RWPE2 (cell line): ENCODE data around the gene APLP2.

Experiments
- ATAC-seq: fragments of 200-7000 bp; cut with Tn5 transposase; 3 replicates; pipeline ENCODE4 v1.9.1; 2021; ENCODE audit warnings: low read depth
- DNase-seq: peaks from one replicate; pipeline ENCODE4 v3.0.0-alpha.2; 2020; ENCODE audit warnings: low spot score
- H3K27ac ChIP-seq: fragments of 450-650 bp; 2 replicates; pipeline ENCODE4 v1.5.1; 2017; ENCODE audit warnings: mild to moderate bottlenecking; ENCODE audit not compliant: poor library complexity, severe bottlenecking
- H3K27me3 ChIP-seq: fragments of 250-450 bp; sonication (Bioruptor Pico); 2 replicates; pipeline ENCODE4 v1.5.1; 2021; ENCODE audit warnings: mild to moderate bottlenecking, moderate library complexity; ENCODE audit not compliant: insufficient read depth, poor library complexity, severe bottlenecking
- H3K36me3 ChIP-seq: fragments of 250-450 bp; sonication (Bioruptor Pico); 2 replicates; pipeline ENCODE4 v1.5.1; 2020; ENCODE audit warnings: low read depth, mild to moderate bottlenecking, moderate library complexity
- H3K4me1 ChIP-seq: fragments of 250-450 bp; sonication (Bioruptor Pico); 2 replicates; pipeline ENCODE4 v1.5.1; 2021; ENCODE audit warnings: mild to moderate bottlenecking, moderate library complexity; ENCODE audit not compliant: insufficient read depth, poor library complexity, severe bottlenecking
- H3K4me3 ChIP-seq: fragments of 250-450 bp; sonication (Bioruptor Pico); 2 replicates; pipeline ENCODE4 v1.5.1; 2021; ENCODE audit warnings: mild to moderate bottlenecking, moderate library complexity; ENCODE audit not compliant: severe bottlenecking
- H3K9me3 ChIP-seq: fragments of 250-450 bp; sonication (Bioruptor Pico); 2 replicates; pipeline ENCODE4 v1.5.1; 2021; ENCODE audit warnings: mild to moderate bottlenecking, moderate library complexity; ENCODE audit not compliant: severe bottlenecking
- TF ChIP-seq, protein P1 (sequence below): fragments of 450-650 bp; IDR thresholded peaks from one replicate; pipeline ENCODE4 v1.5.1; 2017; ENCODE audit warnings: mild to moderate bottlenecking, moderate library complexity; ENCODE audit not compliant: poor library complexity, severe bottlenecking

The APLP2 gene

DNA sequence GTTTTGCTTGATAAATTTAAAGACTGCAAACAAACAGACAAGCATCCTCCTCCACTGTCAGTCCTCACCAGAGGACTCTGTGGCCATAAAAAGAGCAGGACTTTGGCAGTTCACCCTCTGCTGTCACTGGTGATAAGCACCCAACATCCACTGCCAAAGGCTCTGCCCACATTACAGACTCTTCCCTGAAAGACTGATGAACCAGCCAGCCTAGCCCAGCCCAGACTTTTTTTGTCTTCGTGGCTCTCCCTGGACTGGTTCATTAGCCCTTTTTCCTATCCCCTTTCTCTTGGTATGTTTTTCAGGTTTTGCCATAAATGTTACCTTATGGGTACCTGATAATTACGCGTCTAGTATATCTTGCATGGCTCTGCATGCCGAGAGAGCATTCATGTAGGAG lies 104.9 kb downstream of the APLP2 start:
- TF ChIP-seq, protein P1, sequence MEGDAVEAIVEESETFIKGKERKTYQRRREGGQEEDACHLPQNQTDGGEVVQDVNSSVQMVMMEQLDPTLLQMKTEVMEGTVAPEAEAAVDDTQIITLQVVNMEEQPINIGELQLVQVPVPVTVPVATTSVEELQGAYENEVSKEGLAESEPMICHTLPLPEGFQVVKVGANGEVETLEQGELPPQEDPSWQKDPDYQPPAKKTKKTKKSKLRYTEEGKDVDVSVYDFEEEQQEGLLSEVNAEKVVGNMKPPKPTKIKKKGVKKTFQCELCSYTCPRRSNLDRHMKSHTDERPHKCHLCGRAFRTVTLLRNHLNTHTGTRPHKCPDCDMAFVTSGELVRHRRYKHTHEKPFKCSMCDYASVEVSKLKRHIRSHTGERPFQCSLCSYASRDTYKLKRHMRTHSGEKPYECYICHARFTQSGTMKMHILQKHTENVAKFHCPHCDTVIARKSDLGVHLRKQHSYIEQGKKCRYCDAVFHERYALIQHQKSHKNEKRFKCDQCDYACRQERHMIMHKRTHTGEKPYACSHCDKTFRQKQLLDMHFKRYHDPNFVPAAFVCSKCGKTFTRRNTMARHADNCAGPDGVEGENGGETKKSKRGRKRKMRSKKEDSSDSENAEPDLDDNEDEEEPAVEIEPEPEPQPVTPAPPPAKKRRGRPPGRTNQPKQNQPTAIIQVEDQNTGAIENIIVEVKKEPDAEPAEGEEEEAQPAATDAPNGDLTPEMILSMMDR = no peak
- Histone ChIP-seq H3K27me3 (no peaks in the 10 kb centered on the region), H3K36me3 (no peaks in the 10 kb centered on the region), H3K4me3 (no peak overlapping the region), H3K9me3 (no peaks in the 10 kb centered on the region), H3K27ac (no peak overlapping the region), H3K4me1 (peaks cover 19% of the 10 kb centered on the region)
- no peak for ATAC-seq
- no peak for DNase-seq

DNA sequence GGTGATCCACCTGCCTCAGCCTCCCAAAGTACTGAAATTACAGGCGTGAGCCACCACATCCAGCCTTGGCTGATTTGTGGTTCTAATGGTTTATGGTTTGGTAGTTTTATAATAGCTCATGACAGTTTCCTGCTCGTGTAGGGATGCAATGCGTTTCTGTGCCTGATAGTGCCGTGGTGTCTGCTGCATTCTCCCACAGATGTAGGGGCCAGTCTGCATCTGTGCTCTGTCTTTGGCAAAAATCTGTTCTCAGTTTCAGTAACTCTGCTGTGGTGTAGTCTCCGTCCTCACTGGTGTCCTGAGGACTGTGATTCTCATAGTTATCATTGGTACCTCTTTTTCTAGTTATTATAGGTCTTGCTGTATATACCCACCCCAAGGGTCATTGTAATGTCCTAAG lies 106.2 kb downstream of the APLP2 start:
- Histone ChIP-seq H3K9me3 (no peaks in the 10 kb centered on the region), H3K27me3 (no peaks in the 10 kb centered on the region), H3K36me3 (no peaks in the 10 kb centered on the region), H3K4me1 (peaks cover 26% of the 10 kb centered on the region), H3K27ac (no peak overlapping the region), H3K4me3 (no peak overlapping the region)
- ATAC-seq (no peak), DNase-seq (no peak)
- TF ChIP-seq, protein P1 = no peak

DNA sequence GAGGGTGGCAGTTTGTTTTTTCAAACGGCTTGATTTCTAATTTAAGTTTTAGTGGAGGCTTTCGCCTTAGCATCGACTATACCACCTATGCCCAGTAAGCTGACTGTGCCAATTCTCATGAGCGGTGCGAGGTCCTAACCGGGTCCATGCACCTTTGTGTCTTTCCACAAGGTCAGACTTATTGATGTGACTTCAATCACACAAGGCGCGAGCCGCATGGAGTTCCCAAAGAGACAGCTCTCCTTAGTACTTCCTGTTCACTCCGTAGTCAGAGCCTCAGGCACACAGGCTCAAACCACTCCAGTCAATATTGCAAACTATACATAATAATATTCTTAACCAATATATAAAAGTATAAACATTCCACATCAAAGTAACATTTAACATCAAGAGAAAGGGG lies 108.1 kb downstream of the APLP2 start:
- TF ChIP-seq, protein P1 = no peak
- Histone ChIP-seq H3K27ac (no peak overlapping the region), H3K36me3 (no peaks in the 10 kb centered on the region), H3K4me3 (no peak overlapping the region), H3K4me1 (peaks cover 39% of the 10 kb centered on the region), H3K27me3 (no peaks in the 10 kb centered on the region), H3K9me3 (no peaks in the 10 kb centered on the region)
- DNase-seq (no peak), ATAC-seq (no peak)

DNA sequence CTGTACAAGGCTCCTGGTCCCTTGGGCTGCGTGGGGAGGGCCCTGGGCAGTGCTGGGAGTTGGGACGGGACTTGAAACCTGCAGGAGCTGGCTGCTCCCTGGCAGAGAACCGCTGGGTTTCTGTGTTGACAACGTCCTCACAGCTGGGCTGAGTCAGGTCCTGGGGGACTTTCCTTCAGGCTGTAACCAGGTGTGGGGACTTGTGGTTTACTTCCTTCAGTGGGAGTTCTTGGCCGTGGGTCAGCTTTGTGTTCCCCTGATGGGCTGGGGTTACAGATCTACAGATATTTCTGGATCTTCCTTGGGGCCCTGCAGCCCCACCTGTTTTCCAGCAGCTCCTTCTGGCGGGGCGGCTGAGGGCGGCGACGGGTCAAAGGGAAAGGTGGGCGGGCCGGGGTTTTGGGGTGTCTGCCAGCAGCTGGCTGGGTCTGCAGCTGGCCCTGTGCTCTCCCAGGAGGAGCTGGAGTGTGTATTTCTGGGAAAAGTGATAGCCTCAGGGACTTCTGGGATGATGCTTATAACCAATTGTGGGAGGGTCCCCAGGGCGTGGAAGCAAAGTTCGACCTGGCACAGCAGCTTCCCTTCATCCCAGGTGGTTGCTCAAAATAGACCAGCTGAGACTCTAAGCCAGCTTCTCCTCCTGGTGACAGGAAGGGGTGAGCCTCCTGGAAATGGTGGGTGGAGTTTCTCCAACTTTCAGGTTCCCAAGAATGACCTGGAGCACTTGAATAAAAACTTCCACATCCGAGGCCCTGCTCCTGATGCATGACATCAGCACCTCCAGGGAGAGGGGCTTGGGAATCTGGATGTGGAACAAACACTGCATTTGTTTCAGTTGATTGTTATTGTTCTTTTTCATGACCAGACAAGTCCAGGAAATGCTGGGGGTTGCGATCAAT lies 109.0 kb downstream of the APLP2 start:
- Histone ChIP-seq H3K4me3 (no peak overlapping the region), H3K4me1 (peaks cover 39% of the 10 kb centered on the region), H3K27me3 (no peaks in the 10 kb centered on the region), H3K27ac (no peak overlapping the region), H3K36me3 (no peaks in the 10 kb centered on the region), H3K9me3 (no peaks in the 10 kb centered on the region)
- TF ChIP-seq, protein P1 = no peak
- DNase-seq (no peak), ATAC-seq (no peak)
